K562 (cell line): ENCODE results near the gene CAPN7. TPM values are rescaled to one million over a fixed set of nuclear protein-coding genes. Genes with fewer than 3 reads are reported as not detected.

Source experiments
- CBX3 ChIP-seq, 2 experiments: IDR thresholded peaks; 1 replicate in 1 of 2; 2 replicates in 1 of 2; pipeline ENCODE4 v1.6.1; 2012; ENCODE audit warnings: inconsistent platforms in 2 of 2, low read length in 2 of 2, borderline replicate concordance in 1 of 2, control low read depth in 1 of 2
- ETS1 ChIP-seq: conservative IDR thresholded peaks from 2 replicates; pipeline ENCODE4 v1.6.1; 2011; ENCODE audit warnings: low read depth, mild to moderate bottlenecking, low read length; ENCODE audit not compliant: control insufficient read depth
- JUN ChIP-seq, 2 experiments: sonication (generic) in 1 of 2; formaldehyde crosslinking in 1 of 2; IDR thresholded peaks; 2 replicates each; pipeline versions ENCODE4 v1.6.1 to v1.8.0; 2012 to 2022; ENCODE audit warnings: borderline replicate concordance in 2 of 2, mild to moderate bottlenecking in 2 of 2, improper control_type of control experiment in 1 of 2, low read depth in 1 of 2, low read length in 1 of 2, missing genetic modification reagents in 1 of 2
- KLF10 ChIP-seq: fragments of 250-450 bp; sonication (Bioruptor Pico); IDR thresholded peaks from 2 replicates; pipeline ENCODE4 v1.6.1; 2021; ENCODE audit warnings: matching md5 sums
- NFIX ChIP-seq: fragments of 250-450 bp; sonication (Bioruptor Pico); IDR thresholded peaks from 2 replicates; pipeline ENCODE4 v1.4.0; 2020; ENCODE audit warnings: low read depth, mild to moderate bottlenecking, moderate library complexity
- PHB2 ChIP-seq: fragments of 450-650 bp; IDR thresholded peaks from 2 replicates; pipeline ENCODE4 v1.6.1; 2017; ENCODE audit warnings: low read depth
- PREB ChIP-seq: sonication (generic); formaldehyde crosslinking; IDR thresholded peaks from 2 replicates; pipeline ENCODE4 v1.8.1; 2023; ENCODE audit warnings: mild to moderate bottlenecking, missing genetic modification reagents
- PYGO2 ChIP-seq: fragments of 450-650 bp; IDR thresholded peaks from 2 replicates; pipeline ENCODE4 v1.6.1; 2016; ENCODE audit warnings: mild to moderate bottlenecking, missing genetic modification characterization, moderate library complexity, missing compliant biosample characterization
- RBM17 ChIP-seq: fragments of 200-400 bp; formaldehyde crosslinking; IDR thresholded peaks from 2 replicates; pipeline ENCODE4 v1.6.1; 2017; ENCODE audit warnings: low read depth, mild to moderate bottlenecking, low read length, borderline replicate concordance
- REST ChIP-seq, 2 experiments: fragments of 450-650 bp; formaldehyde crosslinking in 1 of 2; IDR thresholded peaks; 2 replicates each; pipeline versions ENCODE4 v1.4.0 to v1.6.1; 2014 to 2020; ENCODE audit warnings: mild to moderate bottlenecking in 2 of 2, borderline replicate concordance in 1 of 2, low read depth in 1 of 2
- TAF7 ChIP-seq: fragments of 450-650 bp; IDR thresholded peaks from 2 replicates; pipeline ENCODE4 v1.6.1; 2016; ENCODE audit warnings: missing genetic modification characterization, missing compliant biosample characterization
- TFE3 ChIP-seq: fragments of 450-650 bp; formaldehyde crosslinking; IDR thresholded peaks from 2 replicates; pipeline ENCODE4 v1.4.0; 2020; ENCODE audit warnings: mild to moderate bottlenecking, mixed read lengths
- XRCC3 ChIP-seq: fragments of 450-650 bp; IDR thresholded peaks from 2 replicates; pipeline ENCODE4 v1.6.1; 2017; ENCODE audit warnings: mild to moderate bottlenecking, moderate library complexity
- ZKSCAN1 ChIP-seq: fragments of 150-350 bp; IDR thresholded peaks from 2 replicates; pipeline ENCODE4 v1.6.1; 2016; ENCODE audit warnings: low read depth, low read length
- polyA plus RNA-seq, 8 experiments: library from polyadenylated mRNA; depleted of rRNA in 4 of 8; stranded (reverse) in 5 of 8; unstranded in 3 of 8; fragments of >200 nt; fragmentation: Nextera tagmentation in 2 of 8; fragmentation: Illumina TruSeq in 1 of 8; extraction: Ambion mirVana in 2 of 8; extraction: Trizol in 1 of 8; gene quantifications; 2 replicates each; pipeline versions ENCODE4 v1.2.1 to v1.2.3, GENCODE V29; 2011 to 2014; ENCODE audit warnings: inconsistent platforms in 1 of 8, missing spikeins in 1 of 8
- total RNA-seq, 7 experiments: library from RNA; depleted of rRNA in 6 of 7; stranded (reverse); fragments of >200 nt in 6 of 7; fragmentation: Illumina TruSeq in 2 of 7; extraction: Trizol in 2 of 7; gene quantifications; 2 replicates each; pipeline versions ENCODE4 v1.2.1 to v1.2.3, GENCODE V29; 2011 to 2021; ENCODE audit warnings: low replicate concordance in 1 of 7

The CAPN7 gene
- total and polyA plus RNA-seq, 9 of the 15 experiments (the other 6 are each of a cell fraction or from before 2014, with no cell fraction given): 6.5 to 42.7 (median 32.7) TPM

DNA sequence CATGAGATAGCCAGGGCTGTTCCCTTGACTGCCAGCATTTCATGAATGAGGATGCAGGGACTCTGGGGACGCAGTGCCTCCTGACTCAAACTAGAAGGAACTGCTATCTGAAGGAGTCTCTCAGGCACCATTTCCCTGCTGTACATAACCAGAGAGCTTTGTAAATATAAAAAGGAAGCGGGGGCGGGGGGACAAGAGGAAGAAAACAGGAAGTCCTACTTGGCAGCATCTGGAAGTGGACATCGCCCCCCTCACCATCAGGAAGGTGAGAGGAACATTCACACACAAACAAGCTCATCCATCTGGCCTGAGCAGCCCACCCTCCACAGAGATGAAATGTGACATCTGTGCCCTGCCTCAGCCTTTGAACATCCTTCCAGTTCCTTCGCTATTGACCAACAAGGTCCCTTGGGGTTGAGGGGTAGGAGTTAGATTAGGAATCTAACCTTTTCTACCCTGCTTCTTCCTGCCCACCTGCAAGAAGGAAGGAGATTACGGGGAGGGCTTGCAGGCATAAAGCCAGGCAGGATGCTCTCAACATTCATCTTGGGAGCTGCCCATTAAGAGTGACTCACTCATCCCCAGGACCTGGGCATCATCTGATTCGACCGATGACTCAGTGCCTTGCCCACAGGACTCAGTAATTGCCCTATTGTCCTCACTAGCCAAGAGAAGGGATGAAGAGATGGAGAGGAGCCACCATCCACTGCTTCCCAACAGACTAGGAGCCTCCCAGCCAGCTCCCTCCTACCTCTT, 94.5 kb downstream of the CAPN7 start (continued):
- TF ChIP-seq RBM17 (no peak), ETS1 (no peak), TFE3 (CRISPR knock-in tag) (no peak), KLF10 (CRISPR knock-in tag) (no peak), TAF7 (no peak), NFIX (CRISPR knock-in tag) (no peak), XRCC3 (no peak), PYGO2 (tag) (no peak), PHB2 (no peak), REST (IDR thresholded peaks at IDR 0.05; ENCODE audit: borderline replicate concordance) (peak; percentile 13; the same call in 1 of the 2 replicates), REST (CRISPR knock-in tag; IDR thresholded peaks at IDR 0.05; ENCODE audit: low read depth) (no peak), PREB (CRISPR knock-in tag) (no peak), CBX3 (IDR thresholded peaks at IDR 0.05; ENCODE audit: borderline replicate concordance in 1 of 2, low read length in 2 of 2) (no peak), ZKSCAN1 (no peak), JUN (IDR thresholded peaks at IDR 0.05; ENCODE audit: borderline replicate concordance, low read depth, low read length) (peak; percentile 87; the same call in 1 of the 2 replicates), JUN (CRISPR knock-in tag; IDR thresholded peaks at IDR 0.05; ENCODE audit: borderline replicate concordance) (no peak)
